GM12892 (cell line): ENCODE results near the gene SOBP.

Experiments used
- DNase-seq: peaks from one replicate; pipeline ENCODE4 v3.0.0; 2011; ENCODE audit not compliant: insufficient read length
- FAIRE-seq: peaks from 2 replicates; lab custom pipeline; 2011; peaks lifted over from hg19 to GRCh38; lab: Jason Lieb, UNC
- POLR2A ChIP-seq: IDR thresholded peaks from 2 replicates; pipeline ENCODE4 v1.6.1; 2011; ENCODE audit warnings: low read depth, low read length, control low read depth
- POLR2AphosphoS5 ChIP-seq: IDR thresholded peaks from 2 replicates; pipeline ENCODE4 v1.6.1; 2011; ENCODE audit warnings: low read depth, low read length, control low read depth
- TAF1 ChIP-seq: IDR thresholded peaks from 2 replicates; pipeline ENCODE4 v1.6.1; 2011; ENCODE audit warnings: low read depth, mild to moderate bottlenecking, control low read depth, low read length, borderline replicate concordance

Gene SOBP

DNA sequence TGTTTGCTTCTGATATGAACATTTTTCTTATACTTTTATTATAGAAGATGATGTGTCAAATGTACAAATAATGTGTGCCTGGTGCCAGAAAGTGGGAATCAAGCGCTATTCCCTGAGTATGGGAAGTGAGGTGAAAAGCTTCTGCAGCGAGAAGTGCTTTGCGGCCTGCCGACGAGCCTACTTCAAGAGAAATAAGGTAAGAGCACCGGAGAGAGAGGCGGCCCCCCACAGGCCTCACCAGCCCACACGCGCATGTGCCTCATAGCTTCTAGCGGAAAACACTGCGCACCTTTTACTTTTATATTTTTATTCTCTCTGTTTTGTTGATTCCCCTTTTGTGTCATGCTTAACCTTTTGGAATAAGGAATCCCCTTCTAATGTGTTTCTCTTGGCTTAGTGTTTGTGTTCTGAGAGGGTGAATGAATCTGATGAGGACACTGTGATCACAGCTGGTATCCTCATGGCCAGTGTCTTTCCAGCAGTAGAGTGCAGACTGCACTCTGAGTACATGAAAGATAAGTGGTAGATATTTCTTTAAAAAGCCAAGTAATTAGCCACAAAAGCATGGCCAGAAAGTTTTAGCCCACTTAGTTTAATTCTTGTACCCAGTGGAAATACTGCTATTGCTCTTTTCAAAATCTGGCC is 43.6 kb downstream of the SOBP start:
- no peak for FAIRE-seq
- TF ChIP-seq TAF1 (no peak), POLR2A (no peak), POLR2AphosphoS5 (no peak)
- DNase-seq = no peak

GRCh38 chr6:107534571-107535141 is 44.7 kb downstream of the SOBP start:
- TF ChIP-seq POLR2A = no peak
- no peak for TF ChIP-seq POLR2AphosphoS5
- no peak for TF ChIP-seq TAF1
- DNase-seq (no peak), FAIRE-seq (no peak)

GRCh38 chr6:107535626-107536025 is 45.7 kb downstream of the SOBP start:
- TF ChIP-seq TAF1 (no peak), POLR2A (no peak), POLR2AphosphoS5 (no peak)
- FAIRE-seq = no peak

DNA sequence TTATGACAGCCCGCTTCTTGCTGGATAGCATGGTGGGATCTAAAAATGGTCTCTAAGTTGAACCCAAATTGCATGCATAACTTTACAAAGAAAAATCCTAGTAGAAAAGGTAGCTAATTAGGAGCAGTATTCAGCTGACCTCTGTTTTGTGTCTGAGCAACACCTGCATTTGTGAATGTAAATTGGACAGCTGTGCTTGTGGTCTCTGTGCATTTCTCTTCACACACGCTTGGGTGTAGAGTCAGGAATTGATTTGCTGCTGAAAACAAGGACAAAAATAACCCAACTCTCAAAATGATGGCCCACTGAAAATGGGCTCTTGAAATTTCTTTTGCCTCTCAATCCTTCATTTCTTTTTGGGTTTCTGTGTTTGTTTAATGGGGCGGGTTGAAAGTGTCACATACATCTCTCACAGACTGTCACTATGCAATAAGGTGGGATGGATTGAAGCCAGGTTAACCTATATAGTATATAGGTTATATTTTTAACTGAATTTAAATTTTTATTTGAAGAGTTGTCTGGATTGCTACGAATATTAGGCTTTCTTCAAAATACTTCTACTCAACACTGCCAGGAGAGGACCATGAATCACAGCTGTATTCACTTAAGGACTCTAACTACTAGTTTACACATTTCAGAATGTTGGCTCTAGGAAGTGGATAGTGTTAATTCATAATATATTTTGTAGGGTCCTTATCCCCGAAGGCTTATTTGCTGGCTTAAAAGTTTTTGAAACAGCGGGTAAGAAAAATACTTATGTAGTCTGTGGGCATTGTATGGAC is 46.5 kb downstream of the SOBP start:
- no peak for FAIRE-seq
- DNase-seq = no peak
- no peak for TF ChIP-seq POLR2A
- no peak for TF ChIP-seq POLR2AphosphoS5
- TF ChIP-seq TAF1 = no peak

More at GRCh38 chr6:107535626-107536025, 45.7 kb downstream of the SOBP start:
- no peak for DNase-seq

- no peak for DNase-seq
- FAIRE-seq = no peak
- TF ChIP-seq POLR2AphosphoS5 (no peak), POLR2A (no peak), TAF1 (no peak)
These were observed 47.6 kb downstream of the SOBP start for GRCh38 chr6:107537559-107537958.

DNA sequence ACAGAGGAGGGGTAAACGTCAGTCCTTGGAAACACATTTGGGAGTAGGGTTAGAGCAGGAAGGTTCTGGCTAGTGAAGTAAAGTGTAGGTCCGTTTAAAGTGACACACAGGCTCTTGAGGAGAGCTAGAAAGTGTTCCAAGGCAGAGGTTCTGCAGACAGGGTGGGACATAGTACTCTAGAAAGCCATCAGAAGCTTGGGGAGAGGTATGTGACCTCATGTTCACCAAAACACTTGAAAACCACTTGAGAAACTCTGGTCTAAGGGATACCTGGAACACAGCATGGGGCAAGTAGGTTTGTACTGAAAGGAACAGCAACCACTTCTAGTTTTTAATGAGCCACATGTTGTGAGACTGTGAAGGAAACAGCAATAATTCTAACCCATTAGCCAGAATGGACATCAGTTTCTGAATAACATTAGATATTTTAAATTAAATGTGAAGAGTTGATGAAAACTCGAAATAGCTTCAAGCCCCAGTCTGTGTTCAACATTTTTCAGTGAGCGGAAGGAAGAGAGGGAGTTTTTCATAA is 49.0 kb downstream of the SOBP start:
- no peak for TF ChIP-seq POLR2A
- no peak for TF ChIP-seq TAF1
- no peak for TF ChIP-seq POLR2AphosphoS5
- DNase-seq (no peak), FAIRE-seq (no peak)

- no peak for TF ChIP-seq POLR2AphosphoS5
- TF ChIP-seq TAF1 = no peak
- TF ChIP-seq POLR2A = no peak
- DNase-seq (no peak), FAIRE-seq (no peak)
These were observed 49.5 kb downstream of the SOBP start for GRCh38 chr6:107539409-107539808.

DNA sequence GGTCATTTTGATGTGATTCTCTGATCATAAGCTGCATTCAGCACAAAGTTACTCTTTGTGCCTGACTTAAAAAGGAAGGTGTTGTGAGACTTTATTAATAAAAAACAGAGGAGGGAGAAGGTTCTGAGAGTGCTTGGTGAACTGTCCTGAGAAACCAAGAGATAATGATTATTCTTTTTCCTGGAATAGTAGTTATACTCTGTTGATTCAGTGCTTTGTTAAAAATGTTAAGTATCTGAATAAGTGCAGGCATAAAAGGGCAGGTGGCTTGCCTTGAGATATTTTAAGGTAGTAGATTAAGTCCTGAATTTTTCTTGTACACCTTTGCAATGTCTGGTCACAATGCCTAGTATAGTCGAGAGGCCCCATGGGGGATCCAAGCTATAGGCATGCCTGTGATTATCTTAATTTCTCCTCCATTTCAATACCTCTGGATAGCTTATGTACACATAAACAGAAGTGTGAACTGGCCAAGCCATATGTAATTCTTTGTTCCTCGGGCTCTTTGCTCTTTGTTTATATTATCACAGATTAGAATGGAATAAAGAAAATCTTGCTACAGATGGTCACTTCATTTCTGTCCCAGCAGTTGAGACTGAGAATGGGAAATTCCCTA is 50.0 kb downstream of the SOBP start:
- FAIRE-seq (no peak), DNase-seq (no peak)
- no peak for TF ChIP-seq TAF1
- TF ChIP-seq POLR2AphosphoS5 = no peak
- no peak for TF ChIP-seq POLR2A

DNA sequence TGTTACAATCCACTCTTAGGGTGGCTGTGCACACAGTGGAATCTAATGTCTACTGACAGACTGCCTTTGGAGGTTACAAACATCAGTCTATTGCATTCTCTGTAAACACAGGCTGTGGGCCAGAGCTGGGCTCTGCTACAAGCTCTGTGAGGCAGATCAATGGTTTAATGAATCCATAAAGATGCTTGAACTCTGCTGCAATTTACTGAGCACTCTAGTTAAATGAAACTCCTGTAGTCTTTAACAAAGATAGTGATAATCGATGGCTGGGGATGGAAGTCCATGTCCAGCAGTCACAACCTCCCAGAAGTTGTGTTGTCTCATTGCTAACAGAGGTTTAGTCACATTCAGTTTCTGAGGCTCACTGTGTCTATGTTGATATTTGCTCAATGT is 50.5 kb downstream of the SOBP start:
- no peak for FAIRE-seq
- no peak for DNase-seq

DNA sequence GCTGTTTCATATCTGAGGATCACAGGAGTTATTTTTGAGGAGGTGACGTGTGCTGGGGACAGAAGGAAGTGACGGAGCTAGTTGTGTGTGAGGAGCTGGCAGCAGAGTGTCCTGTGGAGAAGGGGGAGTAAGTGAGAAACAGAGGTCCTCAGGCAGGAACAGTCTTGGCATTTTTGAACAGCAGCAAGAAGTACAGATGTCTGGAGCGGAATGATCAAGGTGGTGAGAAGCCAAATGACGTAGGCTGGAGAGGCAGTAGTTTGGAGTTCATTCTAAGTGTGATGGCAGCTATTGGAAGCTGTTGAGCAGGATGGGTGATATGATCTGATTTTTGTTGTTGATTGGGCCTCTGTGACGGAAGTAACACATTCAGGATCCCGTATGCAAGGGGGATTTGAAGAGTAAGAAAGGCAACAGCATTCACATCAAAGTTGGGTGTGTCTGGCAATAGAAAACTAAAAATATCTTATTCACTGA is 52.3 kb downstream of the SOBP start:
- no peak for TF ChIP-seq POLR2A
- TF ChIP-seq POLR2AphosphoS5 = no peak
- TF ChIP-seq TAF1 = no peak
- DNase-seq = no peak
- no peak for FAIRE-seq

More for the DNA sequence above, 50.5 kb downstream of the SOBP start:
- TF ChIP-seq TAF1 = no peak
- no peak for TF ChIP-seq POLR2AphosphoS5
- no peak for TF ChIP-seq POLR2A

DNA sequence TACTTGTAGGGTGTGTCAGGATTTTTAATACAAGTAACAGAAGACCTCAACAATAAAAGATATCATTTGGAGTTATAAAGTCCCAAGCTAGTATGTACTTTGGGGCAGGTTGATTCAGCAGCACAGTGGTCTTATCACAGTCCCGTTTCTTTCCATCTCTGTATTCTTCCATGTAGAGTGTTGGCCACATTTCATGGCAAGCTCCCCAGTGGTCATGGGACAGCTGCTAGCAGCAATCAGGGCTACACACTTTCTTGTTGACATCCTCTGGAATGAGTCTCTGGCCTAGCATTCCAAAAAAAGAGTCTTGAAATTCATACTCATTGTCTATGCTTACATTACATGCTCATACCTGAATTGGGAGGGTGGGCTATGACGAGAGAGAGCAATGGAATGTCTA is 53.2 kb downstream of the SOBP start:
- no peak for TF ChIP-seq POLR2A
- no peak for TF ChIP-seq POLR2AphosphoS5
- DNase-seq (no peak), FAIRE-seq (no peak)
